ENCODE results near the gene SETD1B.
"Not testable (repeated sequence)": the region's sequence is repeated elsewhere in the genome, so short reads cannot be mapped to it uniquely, and the experiment has no call there.

SETD1B gene

GRCh38 chr12:121780429-121780828 lies 23.4 kb upstream of the SETD1B start:
- no peak for DNase-seq (ENCODE audit: low read depth)

GRCh38 chr12:121781484-121781997 lies 22.3 kb upstream of the SETD1B start:
- DNase-seq (ENCODE audit: low read depth) = no peak

GRCh38 chr12:121781998-121782979 lies 21.5 kb upstream of the SETD1B start:
- DNase-seq (ENCODE audit: low read depth) = no peak

- DNase-seq (ENCODE audit: low read depth) = no peak
These were observed 20.0 kb upstream of the SETD1B start for GRCh38 chr12:121783766-121784165.

GRCh38 chr12:121784460-121784859 lies 19.3 kb upstream of the SETD1B start:
- no peak for DNase-seq (ENCODE audit: low read depth)

- no peak for DNase-seq (ENCODE audit: low read depth)
These were observed 17.4 kb upstream of the SETD1B start for GRCh38 chr12:121786440-121786825.

- DNase-seq (ENCODE audit: low read depth) = no peak
These were observed 16.5 kb upstream of the SETD1B start for GRCh38 chr12:121787063-121788025.

GRCh38 chr12:121788176-121788818 lies 15.5 kb upstream of the SETD1B start:
- DNase-seq (ENCODE audit: low read depth) = no peak

GRCh38 chr12:121789233-121789781 lies 14.5 kb upstream of the SETD1B start:
- no peak for DNase-seq (ENCODE audit: low read depth)

- DNase-seq (ENCODE audit: low read depth) = peak; percentile 91
These were observed 13.7 kb upstream of the SETD1B start for GRCh38 chr12:121789800-121790728.

GRCh38 chr12:121790785-121791184 lies 13.0 kb upstream of the SETD1B start:
- not testable (repeated sequence) for DNase-seq (ENCODE audit: low read depth)

GRCh38 chr12:121791671-121792551 lies 11.9 kb upstream of the SETD1B start:
- DNase-seq (ENCODE audit: low read depth) = no peak

GRCh38 chr12:121792607-121793439 lies 11.0 kb upstream of the SETD1B start:
- DNase-seq (ENCODE audit: low read depth) = no peak

GRCh38 chr12:121793440-121793837 lies 10.4 kb upstream of the SETD1B start, which contains the start of gene RHOF:
Gene RHOF (minus strand): TSS chr12:121793688. CDS start chr12:121793633, 55 bp downstream.
- DNase-seq (ENCODE audit: low read depth) = no peak

- peak; percentile 89 for DNase-seq (ENCODE audit: low read depth)
These were observed 9.8 kb upstream of the SETD1B start for GRCh38 chr12:121793838-121794533.

- no peak for DNase-seq (ENCODE audit: low read depth)
These were observed 9.2 kb upstream of the SETD1B start for GRCh38 chr12:121794534-121795033.
